Stimulated activated CD4-positive, alpha-beta T cell treated with anti-CD3 and anti-CD28 coated beads, Interleukin-12 subunit alpha, Interleukin-12 subunit beta, amount 100 ng/mL, for 24 hours (primary cell): ENCODE data around the gene HOXD1.

Experiments used
- DNase-seq, 2 experiments: peaks; one replicate each; pipeline ENCODE4 v3.0.0-alpha.2; 2020; ENCODE audit warnings: low read depth in 2 of 2

Gene HOXD1

GRCh38 chr2:176187899-176188773 is at the start of gene HOXD1:
Gene HOXD1, plus strand, starts transcription at chr2:176188668. Its CDS starts 134 bp downstream, at chr2:176188802.
- no peak for DNase-seq

GRCh38 chr2:176138923-176139660 is 49.4 kb upstream of the HOXD1 start:
- no peak for DNase-seq

GRCh38 chr2:176139661-176140512 is 48.6 kb upstream of the HOXD1 start:
- no peak for DNase-seq

- peak; percentile 43 to 53 for DNase-seq
Measured at GRCh38 chr2:176140513-176141317, 47.8 kb upstream of the HOXD1 start.

- DNase-seq, result no peak
Measured at GRCh38 chr2:176142281-176142680, 46.2 kb upstream of the HOXD1 start.

- DNase-seq, result no peak
Measured at GRCh38 chr2:176145085-176145969, 43.1 kb upstream of the HOXD1 start.

- no peak for DNase-seq
Measured at GRCh38 chr2:176146101-176146500, 42.4 kb upstream of the HOXD1 start.

- DNase-seq, result no peak
Measured at GRCh38 chr2:176146645-176147044, 41.8 kb upstream of the HOXD1 start.

- DNase-seq, result no peak
Measured at GRCh38 chr2:176147210-176147799, 41.2 kb upstream of the HOXD1 start.

- DNase-seq, result no peak
Measured at GRCh38 chr2:176147800-176148496, 40.5 kb upstream of the HOXD1 start.

GRCh38 chr2:176148751-176149421 is 39.6 kb upstream of the HOXD1 start:
- DNase-seq, result no peak

- DNase-seq, result no peak
Measured at GRCh38 chr2:176149481-176149938, 39.0 kb upstream of the HOXD1 start.

- no peak for DNase-seq
Measured at GRCh38 chr2:176149939-176150583, 38.4 kb upstream of the HOXD1 start.

- DNase-seq, result no peak
Measured at GRCh38 chr2:176150584-176151441, 37.7 kb upstream of the HOXD1 start.

GRCh38 chr2:176151442-176152287 is 36.8 kb upstream of the HOXD1 start, which contains the start of gene HOXD4:
Gene HOXD4, plus strand, starts transcription at chr2:176151550. Its CDS starts 84 bp downstream, at chr2:176151634.
- DNase-seq, result no peak
